HG02885 (cell line): ENCODE data around the gene RIPOR3.
"Not testable (repeated sequence)": the region's sequence is repeated elsewhere in the genome, so short reads cannot be mapped to it uniquely, and the experiment has no call there.

ENCODE experiments used
- ATAC-seq: cut with Tn5 transposase; IDR thresholded peaks from one replicate; pipeline ENCODE4 v1.9.1; 2021; ENCODE audit warnings: mild to moderate bottlenecking; ENCODE audit not compliant: unreplicated experiment, poor library complexity

The RIPOR3 gene

GRCh38 chr20:50664254-50664653 is 27.1 kb downstream of the RIPOR3 start:
- no peak for ATAC-seq

- no peak for ATAC-seq
Measured at GRCh38 chr20:50663095-50663821, 28.1 kb downstream of the RIPOR3 start.

- no peak for ATAC-seq
Measured at GRCh38 chr20:50659975-50660670, 31.2 kb downstream of the RIPOR3 start.

- ATAC-seq = no peak
Measured at GRCh38 chr20:50658804-50659380, 32.5 kb downstream of the RIPOR3 start.

- no peak for ATAC-seq
Measured at GRCh38 chr20:50655311-50655880, 35.9 kb downstream of the RIPOR3 start.

- ATAC-seq = no peak
Measured at GRCh38 chr20:50654904-50655303, 36.4 kb downstream of the RIPOR3 start.

- no peak for ATAC-seq
Measured at GRCh38 chr20:50652702-50653294, 38.5 kb downstream of the RIPOR3 start.

- no peak for ATAC-seq
Measured at GRCh38 chr20:50651676-50652075, 39.7 kb downstream of the RIPOR3 start.

GRCh38 chr20:50649590-50649989 is 41.8 kb downstream of the RIPOR3 start:
- no peak for ATAC-seq

- ATAC-seq = no peak
Measured at GRCh38 chr20:50648651-50649050, 42.7 kb downstream of the RIPOR3 start.

GRCh38 chr20:50646483-50646996 is 44.8 kb downstream of the RIPOR3 start:
- ATAC-seq = no peak

- no peak for ATAC-seq
Measured at GRCh38 chr20:50645253-50646068, 45.9 kb downstream of the RIPOR3 start.

GRCh38 chr20:50642288-50642803 is 49.0 kb downstream of the RIPOR3 start:
- no peak for ATAC-seq

- not testable (repeated sequence) for ATAC-seq
Measured at GRCh38 chr20:50641625-50642287, 49.6 kb downstream of the RIPOR3 start.

- not testable (repeated sequence) for ATAC-seq
Measured at GRCh38 chr20:50639971-50640711, 51.2 kb downstream of the RIPOR3 start.

GRCh38 chr20:50638015-50638847 is 53.1 kb downstream of the RIPOR3 start:
- ATAC-seq = not testable (repeated sequence)
